Limb (tissue), 2 donors: ENCODE data around the gene TOM1.

Source experiments
- DNase-seq, 2 donors: peaks; one replicate each; pipeline ENCODE4 v3.0.0-alpha.2; 2016; ENCODE audit errors: extremely low spot score in 2 of 2

Gene TOM1

DNA sequence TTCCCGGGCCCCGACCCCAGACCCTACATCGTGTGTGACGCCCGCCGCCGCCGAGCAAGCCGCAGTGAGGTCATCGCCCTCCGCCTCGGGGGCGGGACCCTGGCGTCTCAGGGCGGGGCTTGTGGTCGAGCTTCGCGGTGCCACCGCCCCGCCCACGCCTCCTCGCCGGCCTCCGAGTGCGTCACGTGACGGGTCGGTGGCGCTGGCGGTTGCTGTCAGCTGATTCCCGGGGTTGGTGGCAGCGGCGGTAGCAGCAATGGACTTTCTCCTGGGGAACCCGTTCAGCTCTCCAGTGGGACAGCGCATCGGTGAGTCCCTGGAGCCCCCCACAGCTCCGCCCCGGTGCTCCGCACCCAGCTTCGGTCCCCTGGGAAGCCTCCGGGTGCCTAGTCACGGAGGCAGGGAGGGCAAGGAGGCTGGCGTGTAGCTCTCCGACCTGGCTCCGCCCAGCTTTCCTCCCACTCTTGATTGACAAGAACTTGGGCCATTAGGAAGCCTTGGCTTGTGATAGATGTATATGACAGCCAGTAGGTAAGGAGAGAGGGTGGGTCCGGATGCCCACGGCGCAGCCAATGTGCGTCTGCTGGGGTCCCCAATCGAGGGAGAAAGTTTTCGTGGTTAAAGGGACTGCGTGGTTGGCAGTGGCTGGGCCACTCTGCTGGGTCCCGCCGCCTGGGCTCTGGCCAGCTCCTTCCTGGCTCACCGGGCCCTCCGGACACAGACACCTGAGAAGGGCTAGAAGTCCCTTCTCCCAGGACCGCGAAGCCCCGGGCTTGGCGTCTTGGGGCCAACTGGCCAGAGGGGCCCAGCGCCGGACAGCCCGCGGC lies at the start of gene TOM1:
TSS of gene TOM1 (plus strand) at position 222 of the 827 bp plus-strand sequence. CDS start at position 257, 35 bp downstream.
- peak; percentile 98 for DNase-seq

DNA sequence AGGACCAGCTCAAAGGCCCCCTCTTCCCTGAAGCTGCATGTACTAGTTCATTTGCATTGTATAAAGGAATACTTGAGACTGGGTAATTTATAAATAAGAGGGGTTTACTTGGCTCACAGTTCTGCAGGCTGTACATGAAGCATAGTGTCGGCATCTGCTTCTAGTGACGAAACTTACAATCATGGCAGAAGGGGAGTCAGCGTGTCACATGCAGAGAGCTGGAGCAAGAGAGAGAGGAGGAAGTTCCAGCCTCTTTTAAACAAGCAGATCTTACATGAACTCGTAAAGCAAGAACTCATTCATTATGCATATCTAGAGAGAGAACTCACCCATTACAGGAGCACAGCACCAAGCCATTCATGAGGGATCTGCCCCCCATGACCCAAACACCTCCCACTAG lies 49.5 kb upstream of the TOM1 start:
- no peak for DNase-seq

DNA sequence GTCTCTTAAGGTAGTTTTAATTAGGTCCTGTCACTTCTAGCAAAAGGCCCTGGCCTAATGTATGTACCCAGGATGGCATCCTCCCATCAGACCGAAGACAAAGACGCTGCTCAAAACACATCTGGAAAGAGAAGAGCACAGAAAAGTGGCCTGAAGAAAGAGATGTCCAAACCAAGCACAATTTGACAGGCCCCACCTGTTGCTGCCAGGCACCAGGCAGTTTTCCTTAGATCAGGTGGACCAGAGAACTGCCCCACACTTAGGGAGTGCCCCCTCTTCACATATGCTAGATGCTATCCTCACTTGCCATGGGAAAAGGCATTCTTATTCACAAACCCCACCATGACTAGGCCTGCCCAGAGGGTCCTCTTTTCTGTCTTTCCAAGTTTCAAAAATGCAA lies 45.7 kb upstream of the TOM1 start:
- no peak for DNase-seq

DNA sequence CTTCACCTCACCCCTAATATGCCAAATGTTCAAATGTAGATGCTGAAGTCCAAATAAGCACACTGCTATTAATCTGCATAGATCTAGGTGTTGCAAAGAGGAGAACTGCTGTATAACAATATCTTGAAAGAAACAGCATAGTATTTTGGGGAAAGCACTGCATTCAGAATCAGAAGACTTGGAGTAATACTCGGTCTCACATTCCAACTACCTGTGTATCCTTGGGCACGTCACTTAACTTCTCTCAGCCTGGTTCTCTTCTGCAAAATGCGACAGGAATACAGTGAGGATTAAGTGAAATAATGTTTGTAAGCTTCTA lies 42.7 kb upstream of the TOM1 start:
- no peak for DNase-seq

DNA sequence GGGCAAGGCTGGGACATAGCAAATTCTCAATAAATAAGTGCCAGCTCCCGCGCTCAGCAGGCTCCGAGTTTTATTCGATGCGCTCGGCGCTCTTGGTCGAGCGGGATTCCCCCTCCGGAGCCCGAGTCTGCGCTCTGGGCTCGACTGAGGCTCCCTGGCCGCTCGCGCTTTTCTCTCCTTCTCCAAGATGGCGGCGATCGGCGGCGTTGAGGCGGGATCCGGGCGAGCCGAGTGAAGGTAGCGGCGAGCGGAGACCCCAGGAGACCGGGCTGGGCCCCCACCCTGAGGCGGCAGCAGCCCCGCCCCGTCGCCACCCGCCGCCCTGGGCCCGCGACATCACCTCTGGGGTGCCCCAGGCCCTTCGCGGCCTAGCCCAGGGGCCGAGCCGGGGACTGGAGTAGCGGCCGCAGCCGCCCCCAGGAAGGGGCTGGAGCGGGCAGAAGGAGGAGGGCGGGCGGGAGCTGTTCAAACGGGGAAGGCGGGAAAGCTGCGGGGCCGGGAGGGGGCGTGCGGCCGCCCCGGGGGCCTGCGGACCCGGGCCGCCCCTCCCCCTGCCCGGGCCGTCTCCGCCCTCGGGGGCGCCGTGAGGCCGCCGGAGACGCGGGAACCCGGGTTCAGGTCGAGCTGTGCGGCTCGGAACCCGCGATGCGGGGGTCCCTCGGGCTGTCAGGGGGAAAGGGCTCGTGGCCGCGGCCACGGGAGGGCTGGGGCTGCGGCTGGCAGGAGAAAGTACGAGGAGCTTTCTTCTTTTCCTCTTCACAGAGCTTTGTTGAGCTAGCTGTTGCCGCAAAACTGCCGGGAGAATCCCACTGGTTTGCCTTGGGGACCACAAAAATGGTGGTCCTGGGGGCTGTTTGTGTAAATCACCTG lies 42.1 kb upstream of the TOM1 start, which contains the start of gene HMGXB4:
TSS of gene HMGXB4 (plus strand) at position 173 of the 870 bp plus-strand sequence. CDS start 4,898 bp downstream, outside the sequence.
- peak; percentile 91 to 92 for DNase-seq

DNA sequence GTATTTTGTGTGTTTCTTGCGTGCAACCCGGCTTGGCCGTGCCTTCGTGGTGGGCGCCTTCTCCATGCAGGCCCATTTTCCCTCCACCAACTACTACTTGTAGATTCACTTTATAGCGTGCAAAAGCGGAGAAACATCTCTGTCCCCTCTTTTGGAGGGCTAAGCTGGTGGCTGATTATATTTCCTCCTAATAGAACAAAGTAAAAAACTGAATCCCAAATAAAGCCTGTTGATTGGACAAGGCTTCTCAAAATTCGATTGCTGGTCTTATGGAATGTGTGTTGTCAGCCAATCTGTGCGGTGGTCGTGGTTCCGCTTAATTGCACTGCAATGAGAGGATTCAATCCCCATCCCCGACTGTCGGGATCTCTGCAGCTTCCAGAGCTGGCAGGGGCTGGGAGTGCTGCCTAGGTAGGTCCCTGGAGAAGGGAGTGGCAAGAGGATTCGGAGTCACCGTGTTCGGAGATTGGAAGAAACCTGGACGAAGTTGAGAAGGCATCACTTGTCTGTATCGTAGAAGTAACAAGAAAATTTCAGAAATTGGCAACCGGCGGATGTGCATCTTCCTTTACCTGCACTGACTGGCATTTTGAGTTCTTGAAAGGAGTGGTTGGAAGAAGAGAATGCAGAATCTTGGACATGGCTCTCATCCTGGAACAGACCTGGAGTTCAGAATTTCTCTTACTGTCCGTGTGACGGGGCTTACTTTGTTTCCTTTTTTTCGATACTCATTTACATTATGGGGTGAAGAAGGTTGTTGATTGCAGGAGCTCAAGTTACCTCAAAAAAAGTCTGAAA lies 41.3 kb upstream of the TOM1 start:
- DNase-seq: peak; percentile 13 to 38

DNA sequence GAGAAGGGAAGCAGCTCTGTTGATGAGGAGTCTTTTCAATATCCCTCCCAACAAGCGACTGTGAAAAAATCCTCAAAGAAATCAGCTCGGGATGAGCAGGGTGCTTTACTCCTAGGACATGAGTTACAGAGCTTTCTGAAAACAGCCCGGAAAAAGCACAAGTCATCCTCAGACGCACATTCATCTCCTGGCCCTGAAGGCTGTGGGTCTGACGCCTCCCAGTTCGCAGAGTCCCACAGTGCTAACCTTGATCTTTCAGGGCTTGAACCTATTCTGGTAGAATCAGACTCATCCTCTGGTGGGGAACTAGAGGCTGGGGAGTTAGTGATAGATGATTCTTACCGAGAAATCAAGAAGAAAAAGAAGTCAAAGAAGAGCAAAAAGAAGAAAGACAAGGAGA lies 34.7 kb upstream of the TOM1 start:
- no peak for DNase-seq

DNA sequence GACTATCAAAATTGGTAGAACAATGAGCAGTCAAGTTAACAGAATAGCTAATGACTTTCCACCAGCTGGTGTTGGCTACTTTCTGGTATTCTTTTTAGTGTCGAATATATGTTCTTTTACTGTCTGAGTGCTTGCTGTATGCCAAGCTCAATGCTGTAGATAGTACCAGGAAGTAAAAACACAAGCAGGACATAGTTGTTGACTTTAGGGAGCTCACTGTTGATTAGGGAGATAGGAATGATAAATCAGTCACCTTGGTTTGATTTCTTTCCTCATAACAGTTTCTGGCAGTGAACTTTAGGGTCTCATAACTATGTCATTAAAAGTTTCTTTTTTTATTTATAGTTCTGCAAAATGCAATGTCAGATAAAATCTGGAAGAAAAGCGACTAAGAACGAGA lies 33.4 kb upstream of the TOM1 start:
- DNase-seq: no peak

DNA sequence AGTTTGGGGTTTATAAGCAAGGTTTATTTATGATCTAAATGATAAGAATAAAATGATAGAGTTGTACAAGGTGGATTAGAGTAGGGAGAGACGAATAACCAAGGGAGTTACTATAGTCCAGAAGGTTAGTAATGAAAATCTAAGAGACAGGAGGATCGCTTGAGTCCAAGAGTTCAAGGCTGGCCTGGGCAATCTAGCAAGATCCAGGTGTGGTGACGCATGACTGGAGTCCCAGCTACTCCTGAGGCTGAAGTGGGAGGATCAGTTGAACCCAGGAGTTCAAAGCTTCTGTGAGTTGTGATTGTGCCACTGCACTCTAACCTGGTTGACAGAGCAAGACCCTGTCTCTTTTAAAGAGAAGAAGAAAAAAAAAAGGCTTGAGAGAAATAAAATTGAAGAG lies 30.1 kb upstream of the TOM1 start:
- no peak for DNase-seq

DNA sequence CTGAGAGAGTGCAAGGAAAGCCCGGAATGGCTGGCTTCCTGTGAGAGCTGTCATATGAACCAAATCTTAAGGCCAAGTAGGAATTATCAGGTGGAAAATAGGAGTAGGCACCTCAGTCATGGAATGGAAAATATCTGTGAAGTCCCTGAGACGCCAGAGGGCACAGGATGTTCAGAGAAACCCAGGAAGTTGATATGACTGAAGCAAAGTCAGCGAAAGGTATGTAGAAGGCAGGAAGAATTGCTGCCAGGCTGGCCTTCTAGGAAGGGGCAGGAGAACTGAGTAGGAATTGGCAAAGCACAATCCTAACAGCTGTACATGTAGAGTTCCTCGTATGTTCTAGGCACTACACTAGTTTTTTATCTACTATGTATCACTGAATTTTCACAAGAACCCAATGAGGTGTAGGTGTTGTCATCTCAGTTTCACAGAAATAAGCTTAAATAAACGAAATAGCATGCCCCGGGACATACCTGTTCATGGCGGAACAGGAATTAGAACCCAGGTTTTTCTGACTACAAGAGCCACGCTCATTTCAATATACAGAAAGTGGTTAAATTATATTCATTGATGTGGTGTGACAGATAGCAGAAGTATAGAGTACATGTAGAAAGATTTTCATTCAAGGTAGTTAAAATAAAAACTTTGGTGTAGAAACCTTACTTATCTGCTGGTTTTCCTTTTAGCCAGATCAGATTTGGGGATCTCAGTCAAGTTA lies 25.4 kb upstream of the TOM1 start:
- no peak for DNase-seq

DNA sequence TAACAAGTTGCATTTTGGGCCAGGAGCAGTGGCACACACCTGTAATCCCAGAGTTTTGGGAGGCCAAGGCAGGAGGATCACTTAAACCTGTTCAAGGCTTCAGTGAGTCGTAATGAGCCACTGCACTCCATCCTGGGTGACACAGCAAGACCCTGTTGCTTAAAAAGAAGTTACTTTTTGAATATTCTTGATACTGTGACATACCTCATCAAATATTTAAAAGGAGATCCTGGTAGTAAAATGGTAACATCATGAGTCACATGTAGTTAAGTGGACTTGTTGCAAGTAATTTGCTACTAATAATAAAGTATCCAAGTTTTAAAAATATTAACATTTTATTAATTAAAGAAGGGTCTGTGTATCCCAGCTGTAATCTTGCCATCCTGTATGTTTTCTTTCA lies 24.1 kb upstream of the TOM1 start:
- no peak for DNase-seq

DNA sequence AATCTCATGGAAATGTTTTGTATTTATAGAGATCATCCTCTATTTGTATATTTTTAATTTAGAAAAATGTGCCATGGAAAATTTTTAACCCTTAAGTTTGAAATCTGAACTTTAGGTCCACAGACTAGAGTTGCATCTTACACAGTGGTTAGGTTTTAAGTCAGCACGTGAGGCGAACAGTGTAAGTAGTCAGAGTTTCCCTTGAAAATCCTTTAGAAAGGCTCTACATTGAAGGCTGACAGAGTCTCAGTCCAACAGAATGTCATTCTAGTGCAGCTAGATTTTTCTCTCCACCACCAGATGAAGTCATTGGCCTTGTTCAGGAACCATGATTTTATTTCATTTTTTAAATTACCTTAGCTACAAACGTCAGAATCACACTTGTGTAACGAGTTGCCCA lies 23.7 kb upstream of the TOM1 start:
- DNase-seq: no peak

DNA sequence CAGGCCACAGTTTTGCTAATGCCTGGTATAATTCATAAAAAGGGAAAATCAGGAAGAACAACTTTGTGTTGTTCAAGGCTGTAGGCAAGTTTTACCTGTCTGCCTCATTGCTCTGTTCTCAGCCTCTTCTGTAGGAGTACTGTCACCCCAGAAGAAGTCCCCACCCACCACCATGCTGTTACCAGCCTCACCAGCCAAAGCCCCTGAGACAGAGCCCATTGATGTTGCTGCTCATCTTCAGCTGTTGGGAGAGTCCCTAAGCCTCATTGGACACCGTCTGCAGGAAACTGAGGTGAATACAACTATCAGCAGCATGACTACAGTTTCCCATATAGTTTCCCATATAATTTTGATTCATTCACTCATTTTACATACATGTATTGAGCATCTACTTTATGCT lies 11.6 kb upstream of the TOM1 start:
- DNase-seq: no peak

DNA sequence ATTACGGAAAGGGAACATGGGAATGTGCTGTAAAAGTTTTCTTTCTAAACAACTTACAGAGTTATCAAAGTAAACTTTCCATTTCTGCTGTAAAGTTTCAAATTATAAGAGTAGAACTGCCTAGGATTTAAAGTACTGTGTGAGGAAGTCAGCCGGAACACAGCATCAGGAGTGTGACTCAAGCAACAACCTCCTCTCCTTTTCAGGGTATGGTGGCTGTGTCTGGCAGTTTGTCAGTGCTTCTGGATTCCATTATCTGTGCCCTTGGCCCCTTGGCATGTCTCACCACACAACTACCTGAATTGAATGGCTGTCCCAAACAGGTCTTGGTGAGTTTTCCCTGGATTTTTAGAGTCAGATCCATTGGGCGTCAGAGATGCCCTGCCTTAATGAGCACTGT lies 6.9 kb upstream of the TOM1 start:
- no peak for DNase-seq

DNA sequence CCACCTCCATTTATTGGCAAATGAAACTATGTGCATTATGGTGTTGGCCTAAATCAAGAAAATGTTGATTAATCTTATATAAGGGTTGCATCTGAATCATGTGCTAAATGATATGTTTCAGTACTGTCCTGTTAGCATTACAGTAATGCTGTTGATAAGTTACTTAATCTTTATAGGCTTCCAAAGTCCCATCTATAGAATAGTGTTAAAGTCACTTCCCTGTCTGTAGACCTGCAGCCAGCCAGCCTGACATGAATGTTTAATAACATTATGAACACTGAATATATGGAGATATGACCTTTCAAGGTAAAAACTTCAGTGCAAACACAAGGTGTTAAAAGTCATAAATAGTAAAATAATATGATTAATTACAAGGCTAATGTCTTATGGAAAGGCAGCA lies 3.6 kb upstream of the TOM1 start:
- no peak for DNase-seq

DNA sequence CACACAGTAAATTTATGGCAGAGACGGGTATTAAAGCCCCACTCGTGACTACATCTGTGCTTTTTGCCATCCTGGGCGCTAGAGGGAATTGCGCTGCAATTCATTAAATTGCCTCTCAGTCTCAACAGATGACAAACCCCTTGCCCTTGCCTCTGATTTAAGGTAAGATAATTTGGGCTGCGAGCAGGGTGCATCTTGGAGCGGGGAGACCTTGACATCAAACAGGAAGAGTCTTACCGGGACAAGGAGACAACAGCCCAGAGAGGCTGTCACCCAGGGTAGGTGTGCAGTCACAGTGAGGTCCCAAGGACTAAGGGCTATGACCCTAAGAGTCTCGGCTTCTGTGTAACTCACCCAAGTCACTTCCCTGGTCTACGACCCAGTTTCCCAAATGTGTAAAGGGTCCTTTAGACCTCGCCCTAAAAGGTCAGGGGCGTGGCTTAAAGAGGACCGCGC lies 449 bp upstream of the TOM1 start:
- DNase-seq: no peak

DNA sequence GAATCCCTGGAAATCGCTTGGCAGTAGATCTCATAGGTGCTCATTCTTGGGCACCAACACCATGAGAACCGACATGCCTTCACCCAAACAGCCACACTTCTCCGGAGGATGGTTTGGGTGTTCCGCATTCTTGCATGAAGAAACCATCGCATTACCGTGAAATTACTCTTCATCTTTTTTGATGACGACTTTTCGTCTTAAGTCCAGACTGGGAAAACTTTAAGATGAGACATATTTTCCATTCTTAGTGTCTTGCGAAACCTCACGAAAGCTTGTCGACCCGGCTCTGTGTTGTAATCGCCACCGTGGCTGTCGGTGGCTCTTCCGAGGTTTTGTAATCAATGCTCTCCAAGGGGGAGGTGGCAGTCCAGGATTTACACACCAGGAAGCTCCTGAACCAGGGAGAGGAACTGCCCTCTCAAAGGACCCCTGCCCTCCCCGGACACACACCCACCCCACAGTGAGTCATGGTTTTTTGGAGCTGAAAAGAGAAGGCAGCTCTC lies 1.7 kb downstream of the TOM1 start:
- no peak for DNase-seq

DNA sequence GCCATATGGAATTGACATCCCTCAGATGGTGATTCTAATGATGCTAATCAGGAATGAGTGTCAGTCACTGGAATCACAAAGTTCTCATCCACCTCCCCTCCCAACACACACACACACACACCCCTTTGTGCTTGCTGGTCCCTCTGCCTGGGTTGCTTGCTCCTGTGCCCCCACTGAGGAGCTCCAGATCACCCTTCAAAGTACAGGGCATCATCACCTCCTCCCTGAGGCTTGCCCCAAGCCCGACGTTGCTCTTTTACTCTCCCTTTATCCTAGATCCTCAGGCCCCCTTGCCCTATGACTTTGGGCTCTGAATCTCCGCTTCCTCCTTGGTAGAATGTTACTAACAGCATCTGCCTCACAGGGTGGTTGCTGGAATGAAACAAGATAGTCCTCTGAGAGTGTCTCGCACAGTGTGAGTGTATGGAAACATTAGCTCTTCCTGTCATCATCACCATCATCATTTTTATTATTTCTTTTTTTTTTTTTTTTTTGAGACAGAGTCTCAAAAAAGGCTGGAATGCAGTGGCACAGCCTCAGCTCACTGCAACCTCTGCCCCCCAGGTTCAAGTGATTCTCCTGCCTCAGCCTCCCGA lies 3.4 kb downstream of the TOM1 start:
- DNase-seq: no peak

DNA sequence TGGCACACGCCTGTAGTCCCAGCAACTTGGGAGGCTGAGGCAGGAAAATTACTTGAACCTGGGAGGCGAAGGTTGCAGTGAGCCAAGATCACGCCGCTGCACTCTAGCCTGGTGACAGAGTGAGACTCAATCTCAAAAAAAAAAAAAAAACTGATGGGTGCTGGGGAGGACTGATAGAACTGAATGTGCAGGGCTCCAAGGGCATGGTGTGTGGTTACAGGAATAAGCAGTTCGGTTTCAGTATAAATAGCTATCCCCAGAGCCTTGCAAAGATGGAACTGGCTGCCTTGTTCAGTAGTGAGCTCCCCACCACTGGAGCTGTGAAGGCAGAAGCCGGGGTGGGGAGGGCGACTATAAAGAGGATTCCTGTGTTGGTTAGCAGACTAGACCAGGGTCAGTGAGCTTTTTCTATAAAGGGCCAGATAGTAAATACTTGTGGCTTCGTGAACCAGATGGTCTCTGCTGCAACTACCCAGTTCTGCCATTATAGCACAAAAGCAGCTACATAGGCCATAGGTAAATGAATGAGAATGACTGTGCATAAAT lies 5.9 kb downstream of the TOM1 start:
- no peak for DNase-seq

DNA sequence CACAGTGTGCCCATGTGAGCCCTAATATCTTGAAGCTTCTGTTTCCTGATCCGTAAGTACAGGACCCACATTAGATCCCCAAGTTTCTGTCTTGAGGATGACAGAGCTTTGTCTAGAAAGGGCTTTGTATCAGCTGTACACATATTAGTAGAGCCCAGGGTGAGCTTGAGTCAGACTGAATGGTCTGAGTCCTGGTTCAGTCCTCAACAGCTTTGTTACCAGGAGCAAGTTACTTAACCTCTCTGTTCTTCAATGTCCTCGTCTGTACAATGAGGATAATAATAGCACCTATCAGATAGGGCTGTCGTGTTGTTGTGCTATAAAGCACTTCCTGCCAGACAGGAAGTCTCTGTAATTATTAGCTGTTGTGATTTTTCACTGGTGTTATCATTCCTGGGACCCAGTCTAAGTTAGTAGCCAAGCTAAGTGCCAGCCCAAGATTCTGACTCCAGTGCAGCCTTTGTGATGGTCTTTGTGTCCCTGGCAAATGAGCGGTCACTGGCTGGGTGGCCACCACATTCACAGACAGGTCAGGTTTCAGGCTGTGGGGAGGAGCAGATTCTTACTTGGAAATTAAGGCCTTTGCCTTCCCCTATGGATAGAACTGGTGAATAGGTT lies 6.8 kb downstream of the TOM1 start:
- DNase-seq: no peak
